HEK293 (cell line): ENCODE data around the gene CACHD1.

Source experiments
- MZF1 ChIP-seq: fragments of 450-650 bp; formaldehyde crosslinking; IDR thresholded peaks from 2 replicates; pipeline ENCODE4 v1.5.1; 2017; ENCODE audit warnings: missing biosample characterization, missing genetic modification characterization, borderline replicate concordance
- REPIN1 ChIP-seq: fragments of 450-650 bp; formaldehyde crosslinking; IDR thresholded peaks from 2 replicates; pipeline ENCODE4 v1.5.1; 2017; ENCODE audit warnings: missing biosample characterization, missing genetic modification characterization, low read depth
- ZBTB1 ChIP-seq: fragments of 450-650 bp; formaldehyde crosslinking; IDR thresholded peaks from 2 replicates; pipeline ENCODE4 v1.5.1; 2016; ENCODE audit warnings: missing biosample characterization, missing genetic modification characterization
- ZNF146 ChIP-seq: fragments of 450-650 bp; formaldehyde crosslinking; IDR thresholded peaks from 2 replicates; pipeline ENCODE4 v1.5.1; 2016; ENCODE audit warnings: missing biosample characterization, missing genetic modification characterization
- ZNF157 ChIP-seq: fragments of 450-650 bp; formaldehyde crosslinking; IDR thresholded peaks from 2 replicates; pipeline ENCODE4 v1.5.1; 2016; ENCODE audit warnings: missing biosample characterization, missing genetic modification characterization
- ZNF24 ChIP-seq: fragments of 450-650 bp; formaldehyde crosslinking; IDR thresholded peaks from 2 replicates; pipeline ENCODE4 v1.5.1; 2016; ENCODE audit warnings: missing biosample characterization, missing genetic modification characterization
- ZNF501 ChIP-seq: fragments of 450-650 bp; formaldehyde crosslinking; IDR thresholded peaks from 2 replicates; pipeline ENCODE4 v1.5.1; 2016; ENCODE audit warnings: missing biosample characterization, missing genetic modification characterization
- ZNF530 ChIP-seq: fragments of 450-650 bp; formaldehyde crosslinking; IDR thresholded peaks from 2 replicates; pipeline ENCODE4 v1.5.1; 2016; ENCODE audit warnings: low read depth, missing biosample characterization, missing genetic modification characterization
- ZNF580 ChIP-seq: fragments of 450-650 bp; formaldehyde crosslinking; IDR thresholded peaks from 2 replicates; pipeline ENCODE4 v1.5.1; 2016; ENCODE audit warnings: missing biosample characterization, missing genetic modification characterization
- ZNF639 ChIP-seq: fragments of 450-650 bp; formaldehyde crosslinking; IDR thresholded peaks from 2 replicates; pipeline ENCODE4 v1.5.1; 2016; ENCODE audit warnings: missing biosample characterization, missing genetic modification characterization
- ZNF660 ChIP-seq: fragments of 450-650 bp; IDR thresholded peaks from 2 replicates; pipeline ENCODE4 v1.5.1; 2018; ENCODE audit warnings: missing biosample characterization, mild to moderate bottlenecking, missing genetic modification characterization
- ZNF792 ChIP-seq: fragments of 450-650 bp; formaldehyde crosslinking; IDR thresholded peaks from 2 replicates; pipeline ENCODE4 v1.5.1; 2016; ENCODE audit warnings: missing biosample characterization, missing genetic modification characterization
- TF ChIP-seq, protein P1 (sequence below): fragments of 450-650 bp; formaldehyde crosslinking; IDR thresholded peaks from 2 replicates; pipeline ENCODE4 v1.5.1; 2016; ENCODE audit warnings: missing biosample characterization, missing genetic modification characterization
- TF ChIP-seq, protein P2 (sequence below): fragments of 450-650 bp; formaldehyde crosslinking; IDR thresholded peaks from 2 replicates; pipeline ENCODE4 v1.5.1; 2017; ENCODE audit warnings: missing biosample characterization, mild to moderate bottlenecking, missing genetic modification characterization, moderate library complexity

GRCh38 chr1:64451440-64451839 is 18.5 kb upstream of the CACHD1 start:
- TF ChIP-seq ZNF580 (tag by site-specific recombination): no peak
- no peak for TF ChIP-seq ZNF157
- TF ChIP-seq, protein P1, sequence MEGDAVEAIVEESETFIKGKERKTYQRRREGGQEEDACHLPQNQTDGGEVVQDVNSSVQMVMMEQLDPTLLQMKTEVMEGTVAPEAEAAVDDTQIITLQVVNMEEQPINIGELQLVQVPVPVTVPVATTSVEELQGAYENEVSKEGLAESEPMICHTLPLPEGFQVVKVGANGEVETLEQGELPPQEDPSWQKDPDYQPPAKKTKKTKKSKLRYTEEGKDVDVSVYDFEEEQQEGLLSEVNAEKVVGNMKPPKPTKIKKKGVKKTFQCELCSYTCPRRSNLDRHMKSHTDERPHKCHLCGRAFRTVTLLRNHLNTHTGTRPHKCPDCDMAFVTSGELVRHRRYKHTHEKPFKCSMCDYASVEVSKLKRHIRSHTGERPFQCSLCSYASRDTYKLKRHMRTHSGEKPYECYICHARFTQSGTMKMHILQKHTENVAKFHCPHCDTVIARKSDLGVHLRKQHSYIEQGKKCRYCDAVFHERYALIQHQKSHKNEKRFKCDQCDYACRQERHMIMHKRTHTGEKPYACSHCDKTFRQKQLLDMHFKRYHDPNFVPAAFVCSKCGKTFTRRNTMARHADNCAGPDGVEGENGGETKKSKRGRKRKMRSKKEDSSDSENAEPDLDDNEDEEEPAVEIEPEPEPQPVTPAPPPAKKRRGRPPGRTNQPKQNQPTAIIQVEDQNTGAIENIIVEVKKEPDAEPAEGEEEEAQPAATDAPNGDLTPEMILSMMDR (tag by site-specific recombination): no peak
- TF ChIP-seq ZBTB1 (tag by site-specific recombination): no peak
- no peak for TF ChIP-seq ZNF530
- TF ChIP-seq REPIN1 (tag by site-specific recombination): no peak
- no peak for TF ChIP-seq ZNF660 (tag by site-specific recombination)
- TF ChIP-seq, protein P2, sequence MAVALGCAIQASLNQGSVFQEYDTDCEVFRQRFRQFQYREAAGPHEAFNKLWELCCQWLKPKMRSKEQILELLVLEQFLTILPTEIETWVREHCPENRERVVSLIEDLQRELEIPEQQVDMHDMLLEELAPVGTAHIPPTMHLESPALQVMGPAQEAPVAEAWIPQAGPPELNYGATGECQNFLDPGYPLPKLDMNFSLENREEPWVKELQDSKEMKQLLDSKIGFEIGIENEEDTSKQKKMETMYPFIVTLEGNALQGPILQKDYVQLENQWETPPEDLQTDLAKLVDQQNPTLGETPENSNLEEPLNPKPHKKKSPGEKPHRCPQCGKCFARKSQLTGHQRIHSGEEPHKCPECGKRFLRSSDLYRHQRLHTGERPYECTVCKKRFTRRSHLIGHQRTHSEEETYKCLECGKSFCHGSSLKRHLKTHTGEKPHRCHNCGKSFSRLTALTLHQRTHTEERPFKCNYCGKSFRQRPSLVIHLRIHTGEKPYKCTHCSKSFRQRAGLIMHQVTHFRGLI: no peak
- no peak for TF ChIP-seq ZNF792
- no peak for TF ChIP-seq ZNF501 (tag by site-specific recombination)
- TF ChIP-seq ZNF24 (tag by site-specific recombination): no peak
- TF ChIP-seq ZNF639: no peak
- no peak for TF ChIP-seq ZNF146 (tag by site-specific recombination)
- no peak for TF ChIP-seq MZF1 (tag by site-specific recombination)
